Epithelial cell of esophagus (primary cell): ENCODE data around the gene COMMD9.

Experiments
- DNase-seq: peaks from one replicate; pipeline ENCODE4 v3.0.0; 2010; ENCODE audit warnings: low read depth
- H3K4me3 ChIP-seq: 2 replicates; pipeline ENCODE4 v1.5.1; 2011; ENCODE audit warnings: mild to moderate bottlenecking, low read length, control low read depth
- TF ChIP-seq, protein P1 (sequence below): IDR thresholded peaks from 2 replicates; pipeline ENCODE4 v1.5.1; 2011; ENCODE audit warnings: low read depth, mild to moderate bottlenecking, low read length, control low read depth, inconsistent platforms; ENCODE audit not compliant: insufficient read depth; ENCODE audit errors: missing control alignments

The COMMD9 gene

DNA sequence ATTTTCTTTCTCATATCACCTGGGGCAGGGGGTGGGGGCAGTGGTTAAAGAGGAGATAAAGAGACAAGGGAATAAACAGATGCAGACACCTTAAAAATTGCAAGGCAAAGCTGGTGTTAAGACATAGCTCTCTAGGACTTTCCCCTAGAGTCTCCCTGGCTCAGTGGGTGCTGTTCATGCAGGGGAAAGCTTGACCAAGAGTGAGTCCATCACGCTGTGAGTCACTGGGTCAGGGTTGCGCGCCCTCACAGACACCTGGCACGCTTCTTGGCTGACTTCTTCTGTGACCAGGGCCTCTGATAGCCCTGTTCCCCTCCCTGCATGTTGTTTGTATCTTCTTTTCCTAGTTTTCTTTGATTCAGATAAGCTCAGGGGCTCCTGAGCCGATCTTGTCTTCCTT is 31.9 kb downstream of the COMMD9 start:
- H3K4me3 ChIP-seq = no peak overlapping the region
- TF ChIP-seq, protein P1, sequence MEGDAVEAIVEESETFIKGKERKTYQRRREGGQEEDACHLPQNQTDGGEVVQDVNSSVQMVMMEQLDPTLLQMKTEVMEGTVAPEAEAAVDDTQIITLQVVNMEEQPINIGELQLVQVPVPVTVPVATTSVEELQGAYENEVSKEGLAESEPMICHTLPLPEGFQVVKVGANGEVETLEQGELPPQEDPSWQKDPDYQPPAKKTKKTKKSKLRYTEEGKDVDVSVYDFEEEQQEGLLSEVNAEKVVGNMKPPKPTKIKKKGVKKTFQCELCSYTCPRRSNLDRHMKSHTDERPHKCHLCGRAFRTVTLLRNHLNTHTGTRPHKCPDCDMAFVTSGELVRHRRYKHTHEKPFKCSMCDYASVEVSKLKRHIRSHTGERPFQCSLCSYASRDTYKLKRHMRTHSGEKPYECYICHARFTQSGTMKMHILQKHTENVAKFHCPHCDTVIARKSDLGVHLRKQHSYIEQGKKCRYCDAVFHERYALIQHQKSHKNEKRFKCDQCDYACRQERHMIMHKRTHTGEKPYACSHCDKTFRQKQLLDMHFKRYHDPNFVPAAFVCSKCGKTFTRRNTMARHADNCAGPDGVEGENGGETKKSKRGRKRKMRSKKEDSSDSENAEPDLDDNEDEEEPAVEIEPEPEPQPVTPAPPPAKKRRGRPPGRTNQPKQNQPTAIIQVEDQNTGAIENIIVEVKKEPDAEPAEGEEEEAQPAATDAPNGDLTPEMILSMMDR = no peak
- DNase-seq = peak; percentile 15

DNA sequence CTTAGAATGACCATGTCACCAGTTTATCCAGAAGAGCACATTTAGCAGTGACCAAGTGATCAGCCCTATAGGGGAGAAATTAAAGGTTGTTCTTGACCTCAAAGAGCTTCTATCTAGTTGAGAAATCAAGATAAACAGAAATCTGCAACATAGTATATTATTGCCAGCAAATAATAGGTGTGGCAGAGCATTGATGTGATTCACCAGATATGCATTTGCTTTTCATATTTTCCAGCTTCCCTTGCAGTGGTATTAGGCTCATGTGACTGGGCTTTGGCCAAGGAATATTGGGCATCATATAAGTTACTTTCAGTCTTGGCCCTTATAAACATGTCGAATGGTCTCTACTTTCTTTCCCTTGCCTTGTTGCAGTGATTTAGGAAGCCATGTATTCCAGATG is 34.5 kb downstream of the COMMD9 start:
- peak; percentile 70 for DNase-seq
- H3K4me3 ChIP-seq = no peak overlapping the region
- TF ChIP-seq, protein P1 = no peak

DNA sequence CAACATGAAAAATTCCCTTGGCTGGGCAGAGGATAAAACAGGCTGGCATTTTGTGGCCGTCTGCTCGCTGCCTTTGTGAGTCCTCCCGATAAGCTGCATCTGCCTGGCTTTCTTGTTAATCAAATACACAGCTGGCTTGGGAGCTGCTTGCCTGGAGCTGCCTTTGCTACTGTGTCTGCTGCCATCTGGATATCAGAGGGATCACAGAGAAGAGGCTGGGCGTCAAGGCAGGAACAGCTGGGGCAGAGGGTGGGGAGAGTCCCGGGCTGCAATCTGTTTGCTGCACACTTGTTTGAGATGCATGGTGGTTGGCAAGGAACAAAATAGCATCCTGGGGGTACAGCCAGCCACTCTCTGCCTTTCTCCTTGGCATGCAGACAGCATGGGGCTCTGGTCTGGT is 36.0 kb downstream of the COMMD9 start:
- no peak for DNase-seq
- TF ChIP-seq, protein P1 = no peak
- no peak overlapping the region for H3K4me3 ChIP-seq

DNA sequence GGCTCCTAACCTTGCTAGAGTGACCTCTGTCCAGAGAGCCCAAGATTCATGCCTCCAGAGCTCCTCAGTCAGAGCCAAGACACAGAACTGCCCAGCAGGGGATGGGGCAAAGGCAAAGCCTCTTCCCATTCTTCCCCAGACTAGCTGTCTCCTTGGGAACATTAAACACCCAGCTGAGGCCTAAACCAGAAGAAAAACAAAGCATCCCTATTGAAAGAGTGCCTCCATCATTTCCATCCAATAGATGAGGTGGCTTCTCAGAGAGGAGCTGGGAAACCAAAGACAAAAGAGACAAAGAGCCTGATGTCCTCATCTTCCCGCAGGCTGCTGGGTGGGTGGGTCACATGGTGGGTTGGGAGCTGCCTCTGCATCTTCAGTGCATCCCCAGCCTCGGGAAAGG is 37.4 kb downstream of the COMMD9 start:
- H3K4me3 ChIP-seq = no peak overlapping the region
- TF ChIP-seq, protein P1 = no peak
- no peak for DNase-seq

DNA sequence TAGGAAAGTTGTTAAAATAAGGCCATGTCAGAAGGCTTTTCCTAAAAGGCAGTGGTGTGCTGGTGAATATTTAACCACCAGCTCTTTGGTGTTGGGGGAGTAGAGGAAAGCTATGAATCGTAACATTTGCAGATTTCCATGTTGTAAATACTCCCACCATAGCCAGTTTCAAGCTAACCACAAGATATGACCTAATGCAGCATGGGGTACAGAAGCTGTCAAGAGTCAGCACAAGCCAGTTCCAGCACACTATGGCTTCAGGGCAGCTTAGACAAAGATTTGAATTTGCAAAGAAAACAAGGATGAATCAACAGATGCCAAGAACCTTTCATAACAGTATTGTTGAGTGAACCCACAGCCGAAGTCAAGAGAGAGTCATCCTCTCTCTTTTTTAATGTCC is 40.0 kb downstream of the COMMD9 start:
- H3K4me3 ChIP-seq = no peak overlapping the region
- peak; percentile 96 for DNase-seq
- TF ChIP-seq, protein P1 = no peak

DNA sequence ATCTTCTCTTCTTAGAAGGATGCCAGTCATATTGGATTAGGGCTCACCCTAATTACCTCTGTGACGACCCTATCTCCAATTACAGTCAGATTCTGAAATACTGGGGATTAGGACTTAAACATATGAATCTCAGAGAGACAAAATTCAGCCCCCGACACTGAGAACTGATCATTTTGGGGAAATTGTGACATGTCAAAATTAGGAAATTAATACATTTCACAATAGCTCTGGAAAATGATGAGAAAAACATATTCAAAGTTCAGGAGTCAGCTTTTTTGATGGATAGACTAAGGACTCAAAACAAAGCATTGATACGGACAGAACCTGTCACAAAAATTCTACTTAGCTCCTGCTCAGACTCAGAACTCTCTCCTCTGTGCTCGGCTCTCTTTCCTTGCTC is 40.8 kb downstream of the COMMD9 start:
- TF ChIP-seq, protein P1 = no peak
- H3K4me3 ChIP-seq = no peak overlapping the region
- DNase-seq = no peak

DNA sequence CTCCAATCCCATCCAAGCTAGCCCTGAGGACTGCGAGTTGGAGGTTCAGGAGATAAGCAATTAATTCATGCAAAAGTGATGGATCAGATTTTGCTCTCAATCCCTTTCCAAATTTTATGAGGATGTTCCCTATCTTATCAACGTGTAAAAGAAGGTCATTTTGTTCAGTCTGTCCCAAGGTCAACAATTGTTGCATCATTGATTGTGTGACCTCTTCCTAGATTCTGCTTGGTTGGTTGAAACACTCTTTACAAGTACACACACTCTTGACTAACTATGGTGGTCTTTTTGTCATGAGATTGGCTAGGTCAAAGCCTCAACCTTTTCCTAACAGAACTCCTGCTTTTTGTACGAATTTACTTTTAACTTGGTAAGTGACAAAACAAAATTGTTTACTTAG is 41.7 kb downstream of the COMMD9 start:
- no peak for DNase-seq
- TF ChIP-seq, protein P1 = no peak
- H3K4me3 ChIP-seq = no peak overlapping the region
